ENCODE data around the gene RGL3.
"Not testable (repeated sequence)": the region's sequence is repeated elsewhere in the genome, so short reads cannot be mapped to it uniquely, and the experiment has no call there.

RGL3 gene

DNA sequence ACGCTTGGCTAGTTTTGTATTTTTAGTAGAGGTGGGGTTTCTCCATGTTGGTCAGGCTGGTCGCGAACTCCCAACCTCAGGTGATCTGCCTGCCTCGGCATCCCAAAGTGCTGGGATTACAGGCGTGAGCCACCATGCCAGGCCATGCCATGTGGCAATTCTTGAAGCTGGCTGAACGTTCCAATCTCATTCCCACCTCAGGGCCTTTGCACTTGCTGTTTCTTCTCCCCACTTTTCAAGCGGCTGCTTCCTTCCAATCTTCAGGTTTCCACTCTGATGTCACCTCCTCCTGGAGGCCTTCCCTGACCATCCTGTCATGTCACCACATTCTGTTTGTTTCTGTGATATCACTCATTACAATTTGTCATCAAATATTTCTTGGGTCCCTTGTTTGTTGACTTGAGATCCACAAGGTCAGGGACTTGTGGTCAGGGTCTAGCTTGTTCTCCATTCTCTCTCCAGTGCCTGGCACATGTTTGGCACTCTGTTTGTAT is 39.2 kb downstream of the RGL3 start:
- H3K27ac ChIP-seq (replicated peaks), result peak overlapping the region; percentile 78
- TF ChIP-seq POLR2AphosphoS5 (IDR thresholded peaks at IDR 0.05; ENCODE audit: low read depth) (no peak), SPI1 (IDR thresholded peaks at IDR 0.05; ENCODE audit: borderline replicate concordance, low read depth) (no peak), GABPA (IDR thresholded peaks at IDR 0.05; ENCODE audit: low read depth) (no peak)
- TF ChIP-seq, protein P1, sequence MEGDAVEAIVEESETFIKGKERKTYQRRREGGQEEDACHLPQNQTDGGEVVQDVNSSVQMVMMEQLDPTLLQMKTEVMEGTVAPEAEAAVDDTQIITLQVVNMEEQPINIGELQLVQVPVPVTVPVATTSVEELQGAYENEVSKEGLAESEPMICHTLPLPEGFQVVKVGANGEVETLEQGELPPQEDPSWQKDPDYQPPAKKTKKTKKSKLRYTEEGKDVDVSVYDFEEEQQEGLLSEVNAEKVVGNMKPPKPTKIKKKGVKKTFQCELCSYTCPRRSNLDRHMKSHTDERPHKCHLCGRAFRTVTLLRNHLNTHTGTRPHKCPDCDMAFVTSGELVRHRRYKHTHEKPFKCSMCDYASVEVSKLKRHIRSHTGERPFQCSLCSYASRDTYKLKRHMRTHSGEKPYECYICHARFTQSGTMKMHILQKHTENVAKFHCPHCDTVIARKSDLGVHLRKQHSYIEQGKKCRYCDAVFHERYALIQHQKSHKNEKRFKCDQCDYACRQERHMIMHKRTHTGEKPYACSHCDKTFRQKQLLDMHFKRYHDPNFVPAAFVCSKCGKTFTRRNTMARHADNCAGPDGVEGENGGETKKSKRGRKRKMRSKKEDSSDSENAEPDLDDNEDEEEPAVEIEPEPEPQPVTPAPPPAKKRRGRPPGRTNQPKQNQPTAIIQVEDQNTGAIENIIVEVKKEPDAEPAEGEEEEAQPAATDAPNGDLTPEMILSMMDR (IDR thresholded peaks at IDR 0.05; ENCODE audit: insufficient read depth, low read length), result no peak
- TF ChIP-seq, protein P2, sequence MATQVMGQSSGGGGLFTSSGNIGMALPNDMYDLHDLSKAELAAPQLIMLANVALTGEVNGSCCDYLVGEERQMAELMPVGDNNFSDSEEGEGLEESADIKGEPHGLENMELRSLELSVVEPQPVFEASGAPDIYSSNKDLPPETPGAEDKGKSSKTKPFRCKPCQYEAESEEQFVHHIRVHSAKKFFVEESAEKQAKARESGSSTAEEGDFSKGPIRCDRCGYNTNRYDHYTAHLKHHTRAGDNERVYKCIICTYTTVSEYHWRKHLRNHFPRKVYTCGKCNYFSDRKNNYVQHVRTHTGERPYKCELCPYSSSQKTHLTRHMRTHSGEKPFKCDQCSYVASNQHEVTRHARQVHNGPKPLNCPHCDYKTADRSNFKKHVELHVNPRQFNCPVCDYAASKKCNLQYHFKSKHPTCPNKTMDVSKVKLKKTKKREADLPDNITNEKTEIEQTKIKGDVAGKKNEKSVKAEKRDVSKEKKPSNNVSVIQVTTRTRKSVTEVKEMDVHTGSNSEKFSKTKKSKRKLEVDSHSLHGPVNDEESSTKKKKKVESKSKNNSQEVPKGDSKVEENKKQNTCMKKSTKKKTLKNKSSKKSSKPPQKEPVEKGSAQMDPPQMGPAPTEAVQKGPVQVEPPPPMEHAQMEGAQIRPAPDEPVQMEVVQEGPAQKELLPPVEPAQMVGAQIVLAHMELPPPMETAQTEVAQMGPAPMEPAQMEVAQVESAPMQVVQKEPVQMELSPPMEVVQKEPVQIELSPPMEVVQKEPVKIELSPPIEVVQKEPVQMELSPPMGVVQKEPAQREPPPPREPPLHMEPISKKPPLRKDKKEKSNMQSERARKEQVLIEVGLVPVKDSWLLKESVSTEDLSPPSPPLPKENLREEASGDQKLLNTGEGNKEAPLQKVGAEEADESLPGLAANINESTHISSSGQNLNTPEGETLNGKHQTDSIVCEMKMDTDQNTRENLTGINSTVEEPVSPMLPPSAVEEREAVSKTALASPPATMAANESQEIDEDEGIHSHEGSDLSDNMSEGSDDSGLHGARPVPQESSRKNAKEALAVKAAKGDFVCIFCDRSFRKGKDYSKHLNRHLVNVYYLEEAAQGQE (IDR thresholded peaks at IDR 0.05; ENCODE audit: insufficient replicate concordance, low read depth), result no peak
- H3K27me3 ChIP-seq (ENCODE audit: insufficient read depth, poor library complexity, severe bottlenecking), result peaks cover 8% of the 10 kb centered on the region
- DNase-seq (ENCODE audit: low read depth in 1 of 2, low spot score in 1 of 2), result no peak
- H3K4me3 ChIP-seq (replicated peaks; ENCODE audit: insufficient read depth, low read length), result peak overlapping the region; percentile 64

DNA sequence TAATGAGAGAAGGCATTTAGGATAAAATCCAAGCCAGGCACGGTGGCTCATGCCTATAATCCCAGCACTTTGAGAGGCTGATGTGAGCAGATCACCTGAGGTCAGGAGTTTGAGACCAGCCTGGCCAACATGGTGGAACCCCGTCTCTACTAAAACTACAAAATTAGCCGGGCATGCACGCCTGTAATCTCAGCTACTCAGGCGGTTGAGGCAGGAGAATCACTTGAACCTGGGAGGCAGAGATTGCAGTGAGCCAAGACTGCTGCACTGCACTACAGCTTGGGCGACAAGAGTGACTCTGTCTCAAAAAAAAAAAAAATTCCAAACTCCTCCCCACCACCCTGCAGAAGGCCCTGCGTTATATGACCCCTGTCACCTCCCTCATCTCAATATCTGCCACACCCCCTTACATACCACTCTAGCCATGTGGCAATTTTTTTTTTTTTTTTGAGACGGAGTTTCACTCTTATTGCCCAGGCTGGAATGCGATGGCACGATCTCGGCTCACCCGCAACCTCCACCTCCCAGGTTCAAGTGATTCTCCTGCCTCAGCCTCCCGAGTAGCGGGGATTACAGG is 39.8 kb downstream of the RGL3 start:
- not testable (repeated sequence) for H3K27ac ChIP-seq (replicated peaks); DNase-seq (ENCODE audit: low read depth in 1 of 2, low spot score in 1 of 2); H3K4me3 ChIP-seq (replicated peaks; ENCODE audit: insufficient read depth, low read length); H3K27me3 ChIP-seq (ENCODE audit: insufficient read depth, poor library complexity, severe bottlenecking)

DNA sequence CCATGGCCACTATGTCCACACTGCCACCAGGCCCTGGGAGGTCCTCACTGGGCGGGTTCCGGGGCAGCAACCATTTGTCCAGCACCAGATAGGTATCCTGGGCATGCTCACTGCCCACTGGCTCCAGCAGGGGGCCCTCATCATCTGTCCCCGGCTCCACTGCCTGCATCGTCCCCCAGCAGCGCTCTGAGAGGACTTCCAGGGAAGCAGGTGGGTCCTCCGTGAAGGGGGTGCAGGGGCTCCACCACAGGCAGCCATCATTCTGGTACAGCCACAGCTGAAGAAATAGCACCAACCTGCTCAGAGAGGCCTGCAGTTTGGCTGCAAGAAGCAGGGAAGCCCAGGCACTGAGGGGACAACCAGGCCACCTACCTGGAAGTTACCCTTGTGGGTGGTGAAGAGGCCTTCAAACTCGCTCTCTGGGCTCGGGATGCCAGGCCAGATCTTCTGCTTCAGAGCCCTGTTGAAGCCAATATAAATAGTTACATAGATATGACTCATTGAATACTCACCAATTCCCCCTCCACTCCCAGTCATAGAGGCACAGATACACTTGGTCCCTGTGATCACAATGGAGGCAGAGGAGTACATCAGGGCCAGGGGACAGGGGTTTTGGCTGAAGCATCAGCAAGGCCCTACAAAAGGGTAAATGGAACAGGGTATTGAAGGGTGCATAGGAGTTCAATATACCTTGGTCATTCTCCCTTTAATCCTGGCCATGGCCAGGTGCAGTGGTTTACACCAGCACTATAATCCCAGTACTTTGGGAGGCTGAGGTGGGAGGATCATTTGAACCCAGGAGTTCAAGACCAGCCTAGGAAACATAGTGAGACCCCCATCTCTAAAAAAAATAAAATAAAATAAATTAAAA is 40.6 kb downstream of the RGL3 start:
- peak in 1 of 2 experiments; percentile 42 for DNase-seq (ENCODE audit: low read depth in 1 of 2, low spot score in 1 of 2)
- no peak overlapping the region for H3K4me3 ChIP-seq (replicated peaks; ENCODE audit: insufficient read depth, low read length)
- H3K27me3 ChIP-seq (ENCODE audit: insufficient read depth, poor library complexity, severe bottlenecking), result peaks cover 7% of the 10 kb centered on the region
- TF ChIP-seq POLR2AphosphoS5 (IDR thresholded peaks at IDR 0.05; ENCODE audit: low read depth) (no peak), SPI1 (IDR thresholded peaks at IDR 0.05; ENCODE audit: borderline replicate concordance, low read depth) (no peak), GABPA (IDR thresholded peaks at IDR 0.05; ENCODE audit: low read depth) (no peak)
- TF ChIP-seq, protein P2 (IDR thresholded peaks at IDR 0.05; ENCODE audit: insufficient replicate concordance, low read depth), result no peak
- TF ChIP-seq, protein P1 (IDR thresholded peaks at IDR 0.05; ENCODE audit: insufficient read depth, low read length), result peak; percentile 17
- no peak overlapping the region for H3K27ac ChIP-seq (replicated peaks)

DNA sequence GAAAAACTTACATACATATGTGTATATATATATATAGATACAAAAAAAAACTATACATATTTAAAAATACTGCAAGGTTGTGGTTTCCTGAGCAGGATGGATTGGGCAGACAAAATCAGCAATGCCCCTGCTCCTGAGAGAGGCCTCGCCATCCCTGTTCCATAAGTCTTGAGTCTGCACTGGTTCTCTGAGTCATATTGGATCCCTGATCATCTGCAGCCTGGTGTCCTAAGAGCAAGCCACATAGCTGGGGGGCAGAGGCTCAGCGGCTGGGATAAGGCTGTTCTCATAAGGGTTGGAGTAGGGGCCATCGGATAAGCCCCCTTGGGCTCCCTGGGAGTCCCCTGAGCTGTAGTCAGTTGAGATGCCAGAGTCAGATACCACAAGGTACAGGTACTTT is 41.4 kb downstream of the RGL3 start:
- H3K4me3 ChIP-seq (replicated peaks; ENCODE audit: insufficient read depth, low read length), result no peak overlapping the region
- DNase-seq (ENCODE audit: low read depth in 1 of 2, low spot score in 1 of 2), result no peak
- H3K27ac ChIP-seq (replicated peaks), result 0 out of 2 replicates have a peak overlapping the region, but pooled peaks have one; percentile 95
- no peaks in the 10 kb centered on the region for H3K27me3 ChIP-seq (ENCODE audit: insufficient read depth, poor library complexity, severe bottlenecking)
- TF ChIP-seq GABPA (IDR thresholded peaks at IDR 0.05; ENCODE audit: low read depth) (no peak), POLR2AphosphoS5 (IDR thresholded peaks at IDR 0.05; ENCODE audit: low read depth) (no peak), SPI1 (IDR thresholded peaks at IDR 0.05; ENCODE audit: borderline replicate concordance, low read depth) (no peak)
- TF ChIP-seq, protein P2 (IDR thresholded peaks at IDR 0.05; ENCODE audit: insufficient replicate concordance, low read depth), result no peak
- TF ChIP-seq, protein P1 (IDR thresholded peaks at IDR 0.05; ENCODE audit: insufficient read depth, low read length), result no peak
